NCI-H1417 (cell line): ENCODE results near the gene RBP3.
A peak's percentile ranks its signal among the peaks of the same experiment; 100 is the strongest.

Source experiments
- DNase-seq, 3 experiments: peaks; one replicate each; lab custom pipeline; 2025; lab: John Stamatoyannopoulos, UW

The RBP3 gene

DNA sequence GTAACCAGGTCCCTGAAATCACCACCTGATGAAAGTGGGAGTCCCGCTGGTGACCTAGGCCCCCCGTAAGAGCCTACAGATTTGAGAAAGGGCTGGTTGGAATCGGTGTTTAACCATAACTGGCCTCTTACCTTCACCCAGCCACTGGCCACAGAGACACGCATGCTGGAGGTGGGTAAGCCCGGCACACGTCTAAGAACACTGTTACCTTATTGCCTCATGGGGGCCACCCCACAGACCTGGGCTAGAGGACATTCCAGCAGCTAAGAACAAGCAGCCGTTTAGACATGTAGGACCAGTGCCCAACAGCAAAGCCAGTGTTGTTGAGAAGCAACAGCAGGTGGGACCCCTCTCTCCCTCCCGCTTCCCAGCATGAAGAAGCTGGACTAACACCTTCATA, 28.4 kb upstream of the RBP3 start:
- DNase-seq: no peak

DNA sequence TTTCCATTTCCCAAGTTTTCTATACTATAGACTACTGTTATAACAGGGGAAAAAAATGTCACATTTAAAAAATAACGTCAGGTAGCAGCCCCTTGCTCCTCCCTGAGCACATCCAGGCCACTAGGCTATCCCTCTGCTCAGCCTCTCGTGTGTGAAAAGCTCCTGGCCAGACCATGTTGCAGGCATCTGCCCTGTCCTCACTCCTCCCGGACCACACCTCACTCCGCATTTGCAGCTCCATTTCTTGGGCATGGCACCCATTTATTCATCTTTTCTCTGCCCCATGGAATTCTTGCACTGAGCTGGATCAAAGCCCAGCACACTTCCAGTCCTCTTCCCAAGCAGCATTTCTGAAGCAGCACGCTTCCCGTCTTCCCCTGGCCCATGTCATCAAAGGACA, 27.4 kb upstream of the RBP3 start:
- no peak for DNase-seq

DNA sequence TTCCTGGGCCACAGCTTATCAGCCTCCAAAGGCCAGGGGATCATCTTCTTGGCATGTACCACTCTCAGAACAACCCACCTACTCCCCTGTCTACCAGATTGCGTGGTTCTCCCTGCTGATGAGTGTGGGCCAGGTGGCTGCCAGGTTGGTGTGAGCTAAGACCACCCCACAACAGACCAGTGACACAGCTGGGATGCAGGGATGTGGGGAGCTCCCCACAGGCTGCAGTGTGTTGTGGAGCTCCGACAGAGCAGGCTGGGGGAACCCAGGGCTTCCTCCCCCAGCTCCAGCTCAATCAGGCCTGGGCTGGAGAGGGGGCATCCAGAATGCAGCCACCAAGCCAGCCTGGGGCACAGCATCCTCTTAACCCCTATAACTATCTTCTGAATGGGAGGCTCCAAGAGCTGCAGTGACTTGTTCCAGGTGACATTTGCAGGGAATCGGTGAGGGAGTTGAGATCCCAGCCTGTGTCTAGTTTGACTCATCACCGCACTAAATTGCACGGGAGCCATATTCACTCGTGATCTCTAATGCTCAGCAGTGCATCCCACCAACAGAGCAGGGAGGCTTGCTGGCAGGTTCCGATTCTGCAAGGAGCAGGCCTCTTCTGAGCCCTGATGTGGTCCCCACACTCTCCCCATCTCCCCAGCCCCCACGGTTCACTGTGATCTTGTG, 26.5 kb upstream of the RBP3 start:
- DNase-seq: no peak

DNA sequence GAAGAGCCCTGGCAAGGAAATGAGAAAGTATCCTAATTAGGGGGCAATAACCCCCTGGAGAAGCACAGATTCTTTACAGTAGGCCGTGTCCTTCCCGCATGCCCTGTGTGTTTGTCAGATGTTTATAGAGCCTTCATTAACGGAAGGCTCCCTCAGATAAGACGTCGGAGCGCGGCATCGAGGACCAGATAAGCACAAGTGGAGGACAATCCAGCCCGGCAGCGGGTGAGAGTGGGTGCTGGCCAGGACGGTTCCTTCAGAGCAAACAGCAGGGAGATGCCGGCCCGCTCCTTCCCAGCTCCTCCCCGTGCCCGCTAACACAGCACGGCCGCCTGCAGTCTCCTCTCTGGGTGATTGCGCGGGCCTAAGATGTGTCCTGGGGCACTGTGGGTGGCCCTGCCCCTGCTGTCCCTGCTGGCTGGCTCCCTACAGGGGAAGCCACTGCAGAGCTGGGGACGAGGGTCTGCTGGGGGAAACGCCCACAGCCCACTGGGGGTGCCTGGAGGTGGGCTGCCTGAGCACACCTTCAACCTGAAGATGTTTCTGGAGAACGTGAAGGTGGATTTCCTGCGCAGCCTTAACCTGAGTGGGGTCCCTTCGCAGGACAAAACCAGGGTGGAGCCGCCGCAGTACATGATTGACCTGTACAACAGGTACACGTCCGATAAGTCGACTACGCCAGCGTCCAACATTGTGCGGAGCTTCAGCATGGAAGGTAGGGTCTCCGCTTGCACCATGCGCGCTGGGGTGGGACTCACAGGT, 25.7 kb upstream of the RBP3 start, which contains the start of gene GDF2:
Gene GDF2 (plus strand): TSS at position 155 of the 762 bp plus-strand sequence. CDS start 215 bp downstream, at position 370.
- DNase-seq: no peak

DNA sequence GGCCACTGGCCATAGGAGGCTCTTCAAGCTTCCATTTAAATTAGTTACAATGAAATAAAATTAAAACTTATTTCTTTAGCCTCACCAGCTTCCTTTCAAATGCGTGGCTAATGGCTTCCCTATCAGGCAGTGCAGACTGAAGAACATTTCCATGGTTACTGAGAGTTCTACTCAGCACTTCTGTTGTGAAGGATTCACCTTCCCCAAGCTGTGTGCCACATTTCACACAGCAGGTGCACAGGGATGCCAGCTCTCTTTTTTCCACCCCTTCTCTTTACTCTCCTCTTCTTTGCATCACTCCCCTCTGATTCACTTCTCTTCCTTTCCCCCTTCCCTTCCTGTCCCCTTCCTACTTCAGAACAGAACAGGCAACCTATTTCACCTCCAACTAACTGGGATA, 25.1 kb upstream of the RBP3 start:
- peak in 1 of 3 experiments; percentile 2 for DNase-seq

DNA sequence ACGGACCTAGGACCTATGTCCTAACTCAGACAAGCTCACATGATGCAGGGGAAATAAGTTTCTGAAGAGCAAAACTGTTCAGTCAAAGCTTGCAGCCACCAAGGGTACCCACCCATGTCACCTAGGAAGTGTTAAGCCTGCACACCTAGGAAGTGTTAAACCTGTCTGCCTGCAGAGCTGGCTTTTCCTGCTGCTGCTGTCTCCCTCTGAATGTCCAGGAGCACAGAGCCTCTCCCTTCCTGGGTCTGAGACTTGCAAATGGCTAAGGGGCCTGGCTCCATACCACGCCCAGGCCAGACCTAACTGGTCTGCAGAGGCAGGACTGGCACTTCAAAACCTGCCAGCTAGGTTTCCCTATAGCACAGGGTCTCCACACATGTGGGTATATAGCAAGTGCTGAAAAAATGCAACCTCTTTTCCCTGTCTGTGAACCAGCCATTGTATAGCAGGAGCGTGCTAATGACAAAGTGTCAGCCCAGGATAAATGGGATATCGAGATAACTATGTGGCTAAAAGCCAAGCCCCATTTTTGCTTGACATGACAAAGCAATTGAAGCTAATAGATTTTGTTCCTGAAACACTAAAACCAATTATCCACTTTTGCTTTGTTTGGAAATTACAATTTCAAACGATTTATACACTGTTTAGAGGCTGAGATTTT, 24.4 kb upstream of the RBP3 start:
- peak in 1 of 3 experiments; percentile 53 for DNase-seq

DNA sequence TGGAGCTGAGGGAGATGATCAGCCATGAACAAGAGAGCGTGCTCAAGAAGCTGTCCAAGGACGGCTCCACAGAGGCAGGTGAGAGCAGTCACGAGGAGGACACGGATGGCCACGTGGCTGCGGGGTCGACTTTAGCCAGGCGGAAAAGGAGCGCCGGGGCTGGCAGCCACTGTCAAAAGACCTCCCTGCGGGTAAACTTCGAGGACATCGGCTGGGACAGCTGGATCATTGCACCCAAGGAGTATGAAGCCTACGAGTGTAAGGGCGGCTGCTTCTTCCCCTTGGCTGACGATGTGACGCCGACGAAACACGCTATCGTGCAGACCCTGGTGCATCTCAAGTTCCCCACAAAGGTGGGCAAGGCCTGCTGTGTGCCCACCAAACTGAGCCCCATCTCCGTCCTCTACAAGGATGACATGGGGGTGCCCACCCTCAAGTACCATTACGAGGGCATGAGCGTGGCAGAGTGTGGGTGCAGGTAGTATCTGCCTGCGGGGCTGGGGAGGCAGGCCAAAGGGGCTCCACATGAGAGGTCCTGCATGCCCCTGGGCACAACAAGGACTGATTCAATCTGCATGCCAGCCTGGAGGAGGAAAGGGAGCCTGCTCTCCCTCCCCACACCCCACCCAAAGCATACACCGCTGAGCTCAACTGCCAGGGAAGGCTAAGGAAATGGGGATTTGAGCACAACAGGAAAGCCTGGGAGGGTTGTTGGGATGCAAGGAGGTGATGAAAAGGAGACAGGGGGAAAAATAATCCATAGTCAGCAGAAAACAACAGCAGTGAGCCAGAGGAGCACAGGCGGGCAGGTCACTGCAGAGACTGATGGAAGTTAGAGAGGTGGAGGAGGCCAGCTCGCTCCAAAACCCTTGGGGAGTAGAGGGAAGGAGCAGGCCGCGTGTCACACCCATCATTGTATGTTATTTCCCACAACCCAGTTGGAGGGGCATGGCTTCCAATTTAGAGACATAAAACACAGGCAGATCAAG, 22.6 kb upstream of the RBP3 start:
- DNase-seq: no peak

DNA sequence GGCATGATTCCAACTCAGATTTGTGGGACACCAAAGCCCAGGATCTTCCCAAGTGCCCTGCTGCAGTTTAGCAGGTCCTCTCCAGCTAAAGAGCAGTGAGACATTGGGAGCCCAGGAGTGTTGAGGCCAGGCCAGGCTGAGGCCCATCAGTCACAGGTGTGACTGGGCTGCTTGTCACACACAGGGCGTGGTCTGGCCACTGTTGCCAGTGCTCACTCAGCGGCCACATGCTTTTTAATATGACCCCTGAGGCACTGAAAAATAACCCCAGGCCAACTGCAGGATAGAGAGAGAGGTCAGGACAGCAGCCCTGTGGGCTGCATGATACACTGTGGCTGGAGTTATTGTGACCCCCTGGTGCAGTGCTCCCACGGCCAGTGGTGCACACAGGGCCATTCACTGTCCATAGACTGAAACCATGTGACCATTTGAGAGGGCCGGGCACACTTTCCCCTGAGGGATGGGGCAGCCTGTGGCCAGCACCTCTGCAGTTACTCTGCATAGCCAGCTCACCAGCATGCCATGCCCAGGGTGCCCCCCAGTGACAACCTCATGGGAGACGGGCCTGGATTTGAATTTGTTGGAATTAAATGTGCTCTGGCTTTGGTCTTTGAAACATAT, 21.7 kb upstream of the RBP3 start:
- DNase-seq: no peak

DNA sequence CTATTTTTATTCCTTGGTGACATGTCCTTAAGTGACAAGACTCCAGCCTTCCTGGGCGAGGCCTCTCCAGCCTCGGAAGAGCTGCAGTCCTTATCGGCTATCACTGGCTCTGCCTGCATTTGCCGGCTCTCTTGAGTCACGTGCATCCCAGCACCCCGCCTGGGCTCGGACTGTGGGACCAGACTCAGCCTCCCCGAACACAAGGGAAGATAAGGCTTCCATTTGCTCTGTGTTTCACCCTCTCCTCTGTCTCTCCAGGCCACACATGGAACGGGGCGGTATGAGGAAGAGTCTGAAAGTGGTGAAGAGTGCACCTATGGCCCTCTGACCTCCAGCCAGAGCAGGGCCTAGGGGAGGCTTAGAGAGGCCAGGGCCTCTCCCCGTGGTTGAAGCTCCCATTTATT, 21.2 kb upstream of the RBP3 start:
- no peak for DNase-seq

DNA sequence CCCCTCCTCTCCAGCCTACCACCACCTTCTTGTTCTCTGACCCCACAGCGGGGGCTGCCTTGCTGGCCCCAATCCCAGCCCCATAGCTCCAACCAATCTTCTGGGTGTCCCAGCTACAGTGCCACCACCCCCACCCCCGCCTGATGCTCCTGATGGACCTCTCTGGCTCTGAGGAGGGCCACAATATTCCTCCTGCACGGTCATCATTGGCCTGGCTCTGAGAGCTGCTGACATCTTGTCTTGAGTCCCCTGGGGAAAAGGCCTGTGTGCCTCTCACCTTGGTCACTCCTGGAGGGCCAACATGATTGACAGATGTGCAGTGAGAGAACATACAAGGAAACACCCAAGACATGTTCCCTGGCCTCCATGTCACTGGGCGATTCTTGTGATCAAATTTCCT, 18.3 kb upstream of the RBP3 start:
- DNase-seq: no peak

DNA sequence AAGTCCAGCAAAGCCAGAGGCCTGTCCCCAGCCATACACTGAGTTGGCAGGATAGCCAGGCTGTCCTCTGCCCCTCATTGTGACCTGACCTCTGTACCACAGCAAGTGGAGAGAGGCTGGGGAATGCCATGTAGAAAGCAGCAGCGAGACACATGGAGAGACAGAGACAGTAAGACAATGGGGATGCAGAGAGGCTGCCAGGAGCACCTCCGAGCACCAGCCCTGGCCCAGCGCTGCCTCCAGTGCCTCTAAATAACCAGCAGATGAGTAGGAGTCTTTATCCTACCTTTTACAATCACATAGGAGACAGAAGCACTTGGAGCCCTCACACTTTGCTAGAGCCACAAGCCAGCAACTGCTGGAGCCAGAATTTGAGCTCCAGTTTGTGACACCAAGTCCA, 17.8 kb upstream of the RBP3 start:
- no peak for DNase-seq

DNA sequence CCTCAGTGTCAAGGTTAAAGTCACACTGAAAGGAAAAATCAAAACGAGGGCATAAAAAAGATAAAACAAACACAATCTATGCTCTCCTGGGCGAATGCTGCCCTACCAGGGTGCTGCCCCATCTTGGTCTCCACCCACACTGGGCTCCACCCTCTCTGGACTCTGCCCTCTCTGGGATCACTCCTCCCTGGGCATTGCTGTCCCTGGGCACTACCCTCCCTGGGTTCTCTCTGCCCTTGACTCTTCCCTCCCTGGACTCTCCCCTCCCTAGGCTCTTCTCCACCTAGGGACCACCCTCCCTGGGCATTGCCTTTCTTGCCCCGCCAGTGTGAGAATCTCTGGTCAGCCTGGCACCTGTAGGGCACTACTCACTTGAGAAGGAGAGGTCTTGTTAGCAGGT, 17.4 kb upstream of the RBP3 start:
- no peak for DNase-seq

DNA sequence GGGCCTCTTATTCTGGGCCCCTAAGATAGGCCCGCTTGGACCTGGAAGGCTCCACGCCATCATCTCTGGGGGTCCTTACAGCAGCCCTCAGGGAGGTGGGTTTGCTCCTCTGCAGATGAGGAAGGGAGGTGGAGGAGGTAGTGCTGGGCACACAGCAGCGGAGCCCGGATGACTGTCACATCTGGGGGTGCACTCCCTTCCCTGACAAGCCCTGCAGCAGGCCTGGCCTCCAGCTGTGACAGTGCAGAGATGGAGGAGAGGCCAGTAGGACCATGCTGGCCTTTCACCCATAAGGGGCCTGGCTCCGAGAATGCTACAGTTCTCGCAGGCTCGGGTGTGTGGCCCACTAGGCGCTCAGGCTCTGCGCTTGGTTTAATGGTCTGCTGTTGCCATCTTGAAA, 16.7 kb upstream of the RBP3 start:
- no peak for DNase-seq

DNA sequence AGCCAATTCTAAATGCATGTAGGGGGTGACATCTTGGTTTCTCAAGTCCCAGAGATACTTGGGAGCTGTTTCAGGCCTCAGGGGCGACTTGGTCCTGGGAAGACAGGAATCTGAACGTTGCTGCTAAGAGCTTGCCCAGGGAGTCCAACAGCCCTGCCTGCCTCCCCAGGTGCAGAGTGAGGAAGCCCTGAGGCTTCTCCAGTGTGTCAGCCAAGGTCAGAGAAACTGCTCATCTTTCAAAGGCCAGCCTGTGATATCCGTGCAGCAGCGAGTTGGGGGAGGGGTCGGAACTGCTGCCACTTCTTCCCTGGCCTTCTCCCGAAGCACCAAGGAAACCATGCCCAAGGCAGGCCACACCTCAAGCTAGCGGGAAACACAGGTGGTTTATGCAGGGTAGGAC, 16.2 kb upstream of the RBP3 start:
- DNase-seq: no peak

DNA sequence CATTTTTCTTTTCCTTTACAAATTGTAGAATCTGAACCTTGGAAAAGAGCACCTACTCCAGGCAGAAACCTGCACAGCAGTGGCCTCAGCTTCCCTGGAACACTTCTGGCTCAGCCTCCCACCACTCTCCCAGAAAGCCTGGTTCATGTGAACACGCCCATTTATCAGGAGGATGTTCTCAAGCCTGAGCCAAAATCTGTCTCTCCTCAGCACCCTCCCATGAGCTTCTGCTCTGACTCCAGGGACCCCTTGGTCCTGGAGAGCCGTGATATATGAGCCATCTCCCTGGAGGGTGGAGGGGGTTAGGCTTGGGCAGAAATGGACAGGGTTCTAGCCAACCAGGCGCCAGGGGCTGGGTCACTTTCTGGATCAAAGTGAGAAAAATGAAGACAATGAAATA, 15.8 kb upstream of the RBP3 start:
- DNase-seq: no peak

DNA sequence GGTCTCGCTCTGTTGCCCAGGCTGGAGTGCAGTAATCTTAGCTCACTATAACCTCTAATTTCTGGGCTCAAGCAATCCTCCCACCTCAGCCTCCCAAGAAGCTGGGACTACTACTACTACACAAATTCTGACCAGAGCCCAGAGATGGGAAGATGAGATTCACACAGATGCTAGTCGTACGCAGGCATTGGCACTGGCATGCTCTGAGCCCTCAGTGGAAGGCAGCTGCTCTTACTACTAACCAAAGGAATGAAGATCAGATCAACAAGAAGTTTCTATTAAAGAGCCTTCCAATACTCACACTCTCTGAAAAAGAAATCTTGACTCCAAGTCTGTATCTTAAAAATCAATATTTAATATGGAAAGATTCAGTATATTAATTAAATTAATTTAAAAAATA, 15.2 kb upstream of the RBP3 start:
- no peak for DNase-seq

DNA sequence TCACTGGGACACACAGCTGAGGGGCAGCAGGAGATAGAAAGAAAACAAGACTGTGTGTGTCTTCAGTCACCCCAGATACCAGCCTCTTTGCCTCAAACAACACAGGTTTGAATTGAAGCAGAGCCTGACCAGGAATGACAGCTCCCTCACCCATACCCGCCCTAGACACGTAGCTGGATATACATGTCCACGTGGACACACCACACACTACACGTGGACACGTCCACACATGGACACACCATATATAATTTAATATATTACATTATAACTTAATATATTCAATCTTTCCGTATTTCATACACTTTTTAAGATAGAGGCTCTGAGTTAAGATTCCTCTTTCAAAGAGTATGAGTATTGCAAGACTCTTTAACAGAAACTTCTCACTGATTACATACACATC, 14.6 kb upstream of the RBP3 start:
- DNase-seq: no peak

DNA sequence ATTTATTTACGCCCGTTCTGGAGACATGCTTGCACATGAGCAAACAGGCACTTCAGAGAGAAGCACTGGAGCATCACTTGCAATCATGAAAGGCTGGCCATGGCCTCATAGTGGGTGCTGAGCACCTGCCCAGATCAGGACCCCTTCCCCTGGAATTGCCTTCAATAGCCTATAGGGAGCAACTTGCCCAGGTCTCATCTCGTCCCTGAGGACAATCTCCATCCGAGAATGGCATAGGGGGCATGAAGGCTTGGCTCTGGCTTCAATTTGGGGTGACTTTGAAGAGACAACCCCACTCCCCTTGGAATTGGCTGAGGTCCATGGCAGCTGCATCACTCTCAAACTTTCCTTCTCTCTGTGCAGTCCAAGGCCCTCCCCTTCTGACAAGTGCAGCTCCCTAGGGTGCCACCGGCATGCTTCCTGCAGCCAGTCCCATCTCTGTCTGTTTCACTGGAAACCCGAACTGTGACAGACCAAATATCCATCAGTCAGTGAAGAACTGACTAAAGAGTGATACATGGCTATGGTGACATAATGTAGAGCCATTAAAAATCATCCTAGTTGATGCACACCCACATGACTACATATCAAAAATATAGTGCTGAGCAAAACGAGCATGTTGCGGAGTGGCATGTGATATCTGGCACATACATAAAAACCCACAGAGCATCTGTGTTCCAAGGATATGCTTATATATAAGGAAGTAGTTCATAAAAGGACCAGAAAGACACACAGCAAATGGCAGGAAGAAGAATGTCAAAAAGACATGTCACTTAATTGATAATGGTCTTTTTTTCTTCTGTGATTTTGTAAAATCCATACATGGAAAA, 13.5 kb upstream of the RBP3 start:
- DNase-seq: no peak

DNA sequence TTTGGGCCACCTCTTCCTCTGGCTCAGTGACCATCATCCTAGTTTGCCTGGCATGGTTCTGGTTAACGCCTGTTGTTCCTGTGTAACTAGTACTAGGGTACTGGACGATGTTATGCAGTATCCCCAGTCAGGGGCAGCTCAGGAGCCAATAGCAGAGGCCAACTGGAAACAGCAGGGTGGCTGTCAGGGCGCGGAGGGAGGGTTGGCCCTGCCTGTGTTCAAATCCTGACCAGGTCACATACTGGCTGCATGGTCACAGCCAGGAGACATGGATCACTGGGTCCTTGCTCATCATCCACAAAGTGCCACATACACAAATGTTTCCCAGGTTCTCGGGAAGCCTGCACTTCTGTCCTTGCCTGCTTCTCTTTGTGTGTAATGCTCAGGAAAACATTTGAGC, 12.3 kb upstream of the RBP3 start:
- no peak for DNase-seq

DNA sequence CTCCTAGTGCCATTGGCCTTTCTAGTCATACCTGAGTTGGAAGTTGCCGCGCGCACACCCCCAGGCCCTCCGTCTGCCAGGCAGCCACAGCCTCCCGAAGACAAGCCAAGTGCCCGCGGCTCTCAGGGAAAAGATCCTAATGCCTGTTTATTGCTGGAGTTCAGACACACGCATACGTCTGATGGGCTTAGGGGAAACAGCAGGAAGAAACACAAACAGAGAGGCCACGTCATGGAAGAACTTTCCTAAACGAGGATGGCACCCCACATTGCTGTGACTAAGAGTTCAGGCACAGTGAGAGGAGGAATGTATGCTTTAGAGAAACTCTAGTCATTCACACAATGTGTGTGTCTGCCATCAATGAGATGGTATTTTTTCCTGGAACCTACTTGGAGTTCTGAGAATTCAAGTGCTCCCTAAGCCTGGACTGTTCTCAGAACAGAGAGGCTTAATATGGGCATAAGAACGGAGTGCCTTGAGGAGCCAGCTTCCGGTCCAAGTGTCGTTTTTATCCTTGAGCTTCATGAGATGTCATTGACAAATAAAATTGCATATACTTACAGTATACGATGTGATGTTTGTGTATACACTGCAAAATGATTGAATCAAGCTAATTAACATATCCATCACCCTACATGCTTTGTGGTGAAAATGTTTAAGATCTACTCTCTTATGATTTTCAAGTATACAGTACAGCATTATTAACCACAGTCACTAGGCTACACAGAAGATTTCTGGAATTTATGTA, 11.6 kb upstream of the RBP3 start:
- no peak for DNase-seq
